Upper lobe of left lung (tissue), 4 donors: Measurements from ENCODE around the gene CMTR1.

Experiments
- EP300 ChIP-seq, 4 donors: sonication (generic); formaldehyde crosslinking; IDR thresholded peaks; one replicate each; pipeline ENCODE4 v1.5.1; 2017; ENCODE audit warnings: antibody characterized with exemption in 4 of 4, control low read depth in 2 of 4
- POLR2A ChIP-seq, 4 donors: fragments of 450-650 bp; IDR thresholded peaks; one replicate each; pipeline ENCODE4 v1.5.1; 2016 to 2017; ENCODE audit warnings: antibody characterized with exemption in 4 of 4, mild to moderate bottlenecking in 2 of 4
- TF ChIP-seq, protein P1 (sequence below), 6 experiments: fragments of 450-650 bp in 4 of 6; fragments of 200-600 bp in 2 of 6; sonication (generic) in 2 of 6; IDR thresholded peaks; one replicate each; pipeline ENCODE4 v1.5.1; 2016 to 2019; ENCODE audit warnings: antibody characterized with exemption in 6 of 6

DNA sequence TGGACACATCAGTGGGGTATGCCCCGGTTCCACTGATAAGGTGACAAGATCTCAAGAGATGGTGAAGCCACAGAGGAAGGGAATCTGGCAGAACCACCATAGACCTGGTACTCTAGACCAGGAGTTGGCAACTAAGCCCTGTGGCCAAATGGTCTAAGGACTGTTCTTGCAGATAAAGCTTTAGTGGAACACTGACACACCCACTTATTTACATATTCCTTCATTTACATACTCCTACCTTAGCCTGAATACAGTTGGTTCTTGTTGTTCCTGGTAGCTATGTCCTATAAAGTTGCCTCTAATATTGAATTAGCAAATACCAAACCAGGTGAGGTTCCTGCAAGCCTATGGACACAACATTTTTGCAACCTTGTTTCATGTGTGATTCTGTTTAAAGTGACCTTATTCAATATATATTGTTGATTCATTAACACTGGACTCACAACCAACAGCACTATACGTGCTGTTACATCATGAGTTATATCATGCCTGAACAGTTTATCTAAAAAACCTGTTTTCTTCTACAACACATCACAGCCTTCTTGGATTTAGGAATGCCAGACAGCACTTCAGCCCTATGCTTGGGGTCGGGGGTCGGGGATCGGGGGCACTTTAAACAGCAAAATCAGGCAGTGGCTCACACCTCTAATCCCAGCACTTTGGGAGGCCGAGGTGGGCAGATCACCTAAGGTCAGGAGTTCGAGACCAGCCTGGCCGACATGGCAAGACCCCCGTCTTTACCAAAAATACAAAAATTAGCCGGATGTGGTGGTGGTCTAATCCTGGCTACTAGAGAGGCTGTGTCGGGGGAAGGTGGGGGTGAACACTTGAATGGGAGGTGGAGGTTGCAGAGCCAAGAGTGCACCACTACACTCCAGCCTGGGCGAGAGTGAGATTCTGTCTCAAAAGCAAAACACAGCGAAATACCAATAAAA lies 64.2 kb downstream of the CMTR1 start:
- no peak for TF ChIP-seq POLR2A (IDR thresholded peaks at IDR 0.05)
- TF ChIP-seq, protein P1, sequence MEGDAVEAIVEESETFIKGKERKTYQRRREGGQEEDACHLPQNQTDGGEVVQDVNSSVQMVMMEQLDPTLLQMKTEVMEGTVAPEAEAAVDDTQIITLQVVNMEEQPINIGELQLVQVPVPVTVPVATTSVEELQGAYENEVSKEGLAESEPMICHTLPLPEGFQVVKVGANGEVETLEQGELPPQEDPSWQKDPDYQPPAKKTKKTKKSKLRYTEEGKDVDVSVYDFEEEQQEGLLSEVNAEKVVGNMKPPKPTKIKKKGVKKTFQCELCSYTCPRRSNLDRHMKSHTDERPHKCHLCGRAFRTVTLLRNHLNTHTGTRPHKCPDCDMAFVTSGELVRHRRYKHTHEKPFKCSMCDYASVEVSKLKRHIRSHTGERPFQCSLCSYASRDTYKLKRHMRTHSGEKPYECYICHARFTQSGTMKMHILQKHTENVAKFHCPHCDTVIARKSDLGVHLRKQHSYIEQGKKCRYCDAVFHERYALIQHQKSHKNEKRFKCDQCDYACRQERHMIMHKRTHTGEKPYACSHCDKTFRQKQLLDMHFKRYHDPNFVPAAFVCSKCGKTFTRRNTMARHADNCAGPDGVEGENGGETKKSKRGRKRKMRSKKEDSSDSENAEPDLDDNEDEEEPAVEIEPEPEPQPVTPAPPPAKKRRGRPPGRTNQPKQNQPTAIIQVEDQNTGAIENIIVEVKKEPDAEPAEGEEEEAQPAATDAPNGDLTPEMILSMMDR (IDR thresholded peaks at IDR 0.05): no peak
- no peak for TF ChIP-seq EP300 (IDR thresholded peaks at IDR 0.05)
